Small intestine (tissue), 16 donors: ENCODE measurements around the gene CKAP2L. TPM values are rescaled to one million over a fixed set of nuclear protein-coding genes. Genes with fewer than 3 reads are reported as not detected.
A peak's percentile ranks its signal among the peaks of the same experiment; 100 is the strongest.

Experiments used
- DNase-seq, 2 donors: peaks; one replicate each; pipeline versions ENCODE4 v3.0.0 to v3.0.0-alpha.2; 2013
- FAIRE-seq: peaks from 2 replicates; lab custom pipeline; 2012; peaks lifted over from hg19 to GRCh38; lab: Jason Lieb, UNC
- H3K27ac ChIP-seq, 3 donors: one replicate each; pipeline ENCODE4 v1.5.1; 2013; ENCODE audit warnings: low read length in 2 of 3, mild to moderate bottlenecking in 2 of 3, control low read depth in 1 of 3, inconsistent platforms in 1 of 3, low read depth in 1 of 3, moderate library complexity in 1 of 3
- H3K27me3 ChIP-seq, 3 donors: one replicate each; pipeline ENCODE4 v1.6.1; 2013; ENCODE audit warnings: low read length in 3 of 3, inconsistent platforms in 1 of 3; ENCODE audit not compliant: control insufficient read depth in 3 of 3, insufficient read depth in 3 of 3
- H3K36me3 ChIP-seq, 3 donors: one replicate each; pipeline ENCODE4 v1.6.1; 2013; ENCODE audit warnings: low read length in 3 of 3, inconsistent platforms in 1 of 3, low read depth in 1 of 3, mild to moderate bottlenecking in 1 of 3, moderate library complexity in 1 of 3; ENCODE audit not compliant: control insufficient read depth in 3 of 3, insufficient read depth in 2 of 3
- H3K4me1 ChIP-seq, 3 donors: one replicate each; pipeline ENCODE4 v1.6.1; 2013; ENCODE audit warnings: low read length in 2 of 3, inconsistent platforms in 1 of 3, low read depth in 1 of 3, mild to moderate bottlenecking in 1 of 3, moderate library complexity in 1 of 3; ENCODE audit not compliant: control insufficient read depth in 3 of 3, insufficient read depth in 2 of 3
- H3K4me3 ChIP-seq, 3 donors: one replicate each; pipeline ENCODE4 v1.5.1; 2013; ENCODE audit warnings: low read length in 3 of 3, control low read depth in 1 of 3, inconsistent platforms in 1 of 3, low read depth in 1 of 3, mild to moderate bottlenecking in 1 of 3, moderate library complexity in 1 of 3
- H3K9me3 ChIP-seq, 2 donors: one replicate each; pipeline ENCODE4 v1.6.1; 2013; ENCODE audit warnings: low read depth in 1 of 2, low read length in 1 of 2; ENCODE audit not compliant: control insufficient read depth in 2 of 2, insufficient read depth in 1 of 2
- WGBS, 3 donors: extraction: QIAGEN DNeasy Blood & Tissue Kit; methylation state at CpG; one replicate each; pipeline ENCODE4 v1.1.7; 2013; 5-methylcytosine and 5-hydroxymethylcytosine counted together
- long read RNA-seq, 10 donors: transcript quantifications; one replicate each; lab custom pipeline, GENCODE V29; 2026
- polyA plus RNA-seq, 4 donors: library from polyadenylated mRNA; stranded (reverse) in 3 of 4; unstranded in 1 of 4; fragments of 200-250 nt in 3 of 4; fragments of 120-200 nt in 1 of 4; gene quantifications; one replicate each; pipeline versions ENCODE4 v1.2.1 to v1.2.3, GENCODE V29; 2013
- donor health status: healthy with polysubstance abuse.
- donor health status: control.
- donor health status: control.
- donor health status: Bipolar disorder and iron deficiency.
- donor health status: healthy.

The CKAP2L gene, protein sequence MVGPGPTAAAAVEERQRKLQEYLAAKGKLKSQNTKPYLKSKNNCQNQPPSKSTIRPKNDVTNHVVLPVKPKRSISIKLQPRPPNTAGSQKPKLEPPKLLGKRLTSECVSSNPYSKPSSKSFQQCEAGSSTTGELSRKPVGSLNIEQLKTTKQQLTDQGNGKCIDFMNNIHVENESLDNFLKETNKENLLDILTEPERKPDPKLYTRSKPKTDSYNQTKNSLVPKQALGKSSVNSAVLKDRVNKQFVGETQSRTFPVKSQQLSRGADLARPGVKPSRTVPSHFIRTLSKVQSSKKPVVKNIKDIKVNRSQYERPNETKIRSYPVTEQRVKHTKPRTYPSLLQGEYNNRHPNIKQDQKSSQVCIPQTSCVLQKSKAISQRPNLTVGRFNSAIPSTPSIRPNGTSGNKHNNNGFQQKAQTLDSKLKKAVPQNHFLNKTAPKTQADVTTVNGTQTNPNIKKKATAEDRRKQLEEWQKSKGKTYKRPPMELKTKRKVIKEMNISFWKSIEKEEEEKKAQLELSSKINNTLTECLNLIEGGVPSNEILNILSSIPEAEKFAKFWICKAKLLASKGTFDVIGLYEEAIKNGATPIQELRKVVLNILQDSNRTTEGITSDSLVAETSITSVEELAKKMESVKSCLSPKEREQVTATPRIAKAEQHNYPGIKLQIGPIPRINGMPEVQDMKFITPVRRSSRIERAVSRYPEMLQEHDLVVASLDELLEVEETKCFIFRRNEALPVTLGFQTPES
- 1 to 10 TPM in 2 of 4 donors, not detected in 2; 3.6 to 8.0 TPM for polyA plus RNA-seq
- long read RNA-seq, donor 1: 0 reads
- long read RNA-seq, donor 2: 0 reads
- long read RNA-seq, donor 3: 0 reads
- long read RNA-seq, donor 4: 0 reads
- long read RNA-seq, donor 5: 0 reads
- long read RNA-seq, donor 6: 0 reads
- long read RNA-seq, donor 7: 0 reads
- long read RNA-seq, donor 8: 0 reads
- long read RNA-seq, donor 9: 0 reads
- long read RNA-seq, donor 10, partial matches to known transcripts: 7 of 7 reads
- long read RNA-seq, donor 10, other reads (novel, unspliced or antisense): 0 of 7 reads

GRCh38 chr2:112764071-112765044 is at the start of gene CKAP2L:
Gene CKAP2L (minus strand): TSS chr2:112764609. CDS start chr2:112764598, 11 bp downstream.
- peak within 1 kb of the TSS; percentile 25 to 57 (median 56) for H3K27ac ChIP-seq
- no peaks in the 10 kb centered on the region for H3K27me3 ChIP-seq
- H3K36me3 ChIP-seq: no peaks in the 10 kb centered on the region
- 0 to 1% (median 0%) methylated on average over 79 of the region's 79 CpGs for WGBS, 3 donors
- peak within 1 kb of the TSS; percentile 62 to 81 (median 69) for H3K4me3 ChIP-seq
- H3K9me3 ChIP-seq: peaks cover 0 to 3% of the 10 kb centered on the region in 2 donors
- H3K4me1 ChIP-seq: peaks cover 0 to 12% (median 1%) of the 10 kb centered on the region in 3 donors
- no peak for FAIRE-seq
- DNase-seq: peak; percentile 98 to 99

GRCh38 chr2:112813280-112813966 is 49.0 kb upstream of the CKAP2L start:
- WGBS, 3 donors: 81 to 94% (median 88%) methylated on average over 10 of the region's 10 CpGs
- peaks cover 0 to 5% of the 10 kb centered on the region in 2 donors for H3K9me3 ChIP-seq
- peaks cover 0 to 8% (median 5%) of the 10 kb centered on the region in 3 donors for H3K4me1 ChIP-seq
- no peaks in the 10 kb centered on the region for H3K36me3 ChIP-seq
- H3K4me3 ChIP-seq: no peak overlapping the region
- no peaks in the 10 kb centered on the region for H3K27me3 ChIP-seq
- no peak overlapping the region for H3K27ac ChIP-seq
- DNase-seq: no peak
- FAIRE-seq: no peak

GRCh38 chr2:112812318-112813267 is 48.2 kb upstream of the CKAP2L start:
- H3K4me3 ChIP-seq: no peak overlapping the region
- peaks cover 0 to 8% (median 5%) of the 10 kb centered on the region in 3 donors for H3K4me1 ChIP-seq
- peak overlapping the region in 2 of 3 donors; percentile 16 to 47 for H3K27ac ChIP-seq
- H3K27me3 ChIP-seq: no peaks in the 10 kb centered on the region
- peaks cover 0 to 5% of the 10 kb centered on the region in 2 donors for H3K9me3 ChIP-seq
- no peaks in the 10 kb centered on the region for H3K36me3 ChIP-seq
- 54 to 80% (median 76%) methylated on average over 14 of the region's 14 CpGs for WGBS, 3 donors
- DNase-seq: no peak
- no peak for FAIRE-seq

DNA sequence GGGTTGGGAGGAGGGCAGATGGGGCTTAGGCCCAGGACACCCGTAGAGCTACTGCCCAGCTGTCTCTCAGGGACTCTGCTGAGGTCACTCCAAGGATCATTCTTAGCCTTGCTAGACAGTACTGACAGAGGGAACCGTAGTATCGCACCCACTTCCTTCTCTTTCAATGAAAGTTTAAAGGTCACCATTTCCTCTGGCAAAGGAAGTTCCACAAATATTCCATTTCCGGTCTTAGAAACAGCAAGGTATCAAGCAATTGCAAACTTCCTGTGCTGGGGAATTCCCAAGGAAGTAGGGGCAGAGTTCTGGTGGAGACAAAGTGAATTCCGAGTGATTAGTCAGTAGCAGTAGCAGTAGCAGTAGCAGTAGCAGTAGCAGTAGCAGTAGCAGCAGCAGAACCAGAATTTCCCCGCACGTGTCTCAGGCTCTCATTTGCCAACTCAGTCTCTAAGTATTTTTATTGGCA is 47.5 kb upstream of the CKAP2L start:
- Histone ChIP-seq H3K27ac (peak overlapping the region in 2 of 3 donors; percentile 16 to 58), H3K27me3 (no peaks in the 10 kb centered on the region), H3K4me1 (peaks cover 0 to 8% (median 5%) of the 10 kb centered on the region in 3 donors), H3K4me3 (no peak overlapping the region), H3K36me3 (no peaks in the 10 kb centered on the region), H3K9me3 (peaks cover 0 to 5% of the 10 kb centered on the region in 2 donors)
- 36 to 44% (median 36%) methylated on average over 7 of the region's 7 CpGs for WGBS, 3 donors
- no peak for FAIRE-seq
- DNase-seq: peak; percentile 37 to 70

DNA sequence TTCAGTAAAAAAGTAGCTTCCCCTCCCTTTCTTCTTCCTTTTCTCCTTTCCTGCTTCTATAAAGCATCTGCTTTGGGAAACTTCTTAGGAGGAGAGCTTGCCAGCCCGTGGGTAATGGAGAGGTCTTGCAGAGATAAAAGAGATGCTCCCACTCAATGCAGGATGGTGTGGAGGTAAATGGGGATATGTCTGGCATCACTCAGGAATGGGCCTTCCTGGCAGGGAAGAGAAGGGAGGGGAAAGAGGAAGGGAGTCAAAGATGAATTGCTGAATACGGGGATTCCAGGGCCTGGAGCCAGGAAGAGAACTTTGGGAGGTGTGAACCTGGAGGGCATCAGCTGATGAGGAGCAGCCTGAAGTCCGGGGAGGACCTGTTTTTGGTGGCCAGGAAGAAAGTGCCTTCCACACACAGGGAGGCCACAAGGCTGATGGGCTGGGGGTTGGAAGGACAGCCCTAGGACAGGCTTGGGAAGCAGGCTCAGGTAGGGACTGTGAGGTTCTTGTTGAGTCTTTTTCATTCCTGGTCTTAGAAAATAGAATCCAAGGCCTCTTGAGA is 46.9 kb upstream of the CKAP2L start:
- no peak for FAIRE-seq
- no peaks in the 10 kb centered on the region for H3K36me3 ChIP-seq
- WGBS, 3 donors: 85 to 93% (median 92%) methylated on average over 3 of the region's 3 CpGs
- peaks cover 0 to 8% (median 5%) of the 10 kb centered on the region in 3 donors for H3K4me1 ChIP-seq
- no peaks in the 10 kb centered on the region for H3K27me3 ChIP-seq
- H3K9me3 ChIP-seq: peaks cover 0 to 5% of the 10 kb centered on the region in 2 donors
- peak overlapping the region in 1 of 3 donors; percentile 58 for H3K27ac ChIP-seq
- H3K4me3 ChIP-seq: no peak overlapping the region
- no peak for DNase-seq

DNA sequence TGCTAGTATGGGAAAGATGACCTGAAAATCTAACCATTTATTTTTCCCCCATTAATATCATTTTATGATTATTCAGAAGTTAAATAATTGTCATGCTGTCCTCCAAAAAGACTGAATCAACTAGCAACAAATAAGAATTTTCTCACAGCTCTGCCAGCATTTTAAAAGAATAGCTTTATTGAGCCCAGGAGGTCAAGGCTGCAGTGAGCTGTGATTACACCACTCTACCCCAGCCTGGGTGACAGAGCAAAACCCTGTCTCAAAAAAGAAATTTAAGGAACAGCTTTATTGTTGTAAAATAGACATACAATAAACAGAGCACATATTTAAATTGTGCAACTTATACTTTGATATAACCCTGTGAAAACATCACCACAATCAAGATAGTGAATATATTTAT is 44.7 kb upstream of the CKAP2L start:
- DNase-seq: no peak
- no peak for FAIRE-seq
- Histone ChIP-seq H3K4me1 (peaks cover 0 to 8% (median 5%) of the 10 kb centered on the region in 3 donors), H3K27ac (no peak overlapping the region), H3K36me3 (no peaks in the 10 kb centered on the region), H3K9me3 (peaks cover 0 to 5% of the 10 kb centered on the region in 2 donors), H3K4me3 (no peak overlapping the region), H3K27me3 (no peaks in the 10 kb centered on the region)
